AG04450 (cell line): Measurements from ENCODE around the gene PPARA. TPM values are rescaled to one million over a fixed set of nuclear protein-coding genes. Genes with fewer than 3 reads are reported as not detected.

Experiments used
- CTCF ChIA-PET: fragments of 300-600, 350-600 bp; formaldehyde crosslinking; extraction: SDS; loops from one replicate; lab custom pipeline; 2022; ENCODE audit warnings: antibody characterized with exemption, inconsistent platforms; lab: Charles Lee
- POLR2A ChIA-PET: fragments of 350-600 bp; formaldehyde crosslinking; extraction: SDS; loops from one replicate; lab custom pipeline; 2021; ENCODE audit warnings: antibody characterized with exemption, inconsistent platforms; lab: Yijun Ruan, JAX
- DNase-seq: peaks from one replicate; pipeline ENCODE4 v3.0.0-alpha.2; 2011; ENCODE audit warnings: low read depth, low spot score
- H3K27ac ChIP-seq: one replicate; pipeline ENCODE4 v1.5.1; 2012; ENCODE audit warnings: low read depth, low read length, control low read depth
- H3K27me3 ChIP-seq: one replicate; pipeline ENCODE4 v1.6.0; 2012; ENCODE audit warnings: low read length; ENCODE audit not compliant: control insufficient read depth, insufficient read depth
- H3K4me3 ChIP-seq: 2 replicates; pipeline ENCODE4 v1.5.1; 2011; ENCODE audit warnings: mild to moderate bottlenecking, low read depth, low read length, control low read depth
- H3K9me3 ChIP-seq: 2 replicates; pipeline ENCODE4 v1.5.1; 2012; ENCODE audit warnings: low read length; ENCODE audit not compliant: control insufficient read depth, insufficient read depth
- CTCF ChIP-seq: IDR thresholded peaks from 2 replicates; pipeline ENCODE4 v1.5.1; 2011; ENCODE audit warnings: low read depth, low read length, control low read depth, inconsistent platforms
- polyA plus RNA-seq: library from polyadenylated mRNA; depleted of rRNA; stranded (reverse); fragments of >200 nt; gene quantifications from 2 replicates; pipeline ENCODE4 v1.2.3, GENCODE V29; 2011

PPARA gene
- polyA plus RNA-seq, 1 experiment: 10.4 TPM

GRCh38 chr22:46162771-46163556 is 12.6 kb downstream of the PPARA start:
- Histone ChIP-seq H3K9me3 (no peaks in the 10 kb centered on the region), H3K4me3 (no peak overlapping the region), H3K27ac (no peak overlapping the region), H3K27me3 (no peaks in the 10 kb centered on the region)
- ChIA-PET POLR2A (no interaction called here), CTCF (no interaction called here)
- no peak for DNase-seq
- TF ChIP-seq CTCF: no peak

GRCh38 chr22:46163557-46163888 is 13.2 kb downstream of the PPARA start:
- Histone ChIP-seq H3K27me3 (no peaks in the 10 kb centered on the region), H3K27ac (no peak overlapping the region), H3K9me3 (no peaks in the 10 kb centered on the region), H3K4me3 (no peak overlapping the region)
- ChIA-PET POLR2A (no interaction called here), CTCF (no interaction called here)
- TF ChIP-seq CTCF: no peak
- no peak for DNase-seq

- CTCF ChIA-PET: no interaction called here
These were observed 15.7 kb downstream of the PPARA start for GRCh38 chr22:46165977-46166376.

GRCh38 chr22:46169628-46170027 is 19.3 kb downstream of the PPARA start:
- ChIA-PET POLR2A (no interaction called here), CTCF (interaction anchor here (1.0 kb wide), 1 partner anchor 164 kb away, joined by 3 read pairs; no protein-coding TSS in a partner anchor)
- no peak overlapping the region for H3K4me3 ChIP-seq
- peaks cover 4% of the 10 kb centered on the region; the same call in 1 of the 2 replicates for H3K9me3 ChIP-seq
- no peak for DNase-seq
- TF ChIP-seq CTCF: no peak
- no peak overlapping the region for H3K27ac ChIP-seq
- no peaks in the 10 kb centered on the region for H3K27me3 ChIP-seq

More at GRCh38 chr22:46165977-46166376, 15.7 kb downstream of the PPARA start:
- DNase-seq: no peak
- H3K27me3 ChIP-seq: no peaks in the 10 kb centered on the region
- POLR2A ChIA-PET: no interaction called here
- peaks cover 4% of the 10 kb centered on the region; the same call in 1 of the 2 replicates for H3K9me3 ChIP-seq
- no peak for TF ChIP-seq CTCF
- H3K4me3 ChIP-seq: no peak overlapping the region
- no peak overlapping the region for H3K27ac ChIP-seq

- no peak for TF ChIP-seq CTCF
- DNase-seq: no peak
- H3K9me3 ChIP-seq: peaks cover 4% of the 10 kb centered on the region; the same call in 1 of the 2 replicates
- ChIA-PET POLR2A (interaction anchor here (0.6 kb wide), 1 partner anchor 48 kb away, joined by 3 read pairs; no protein-coding TSS in a partner anchor), CTCF (no interaction called here)
- H3K4me3 ChIP-seq: no peak overlapping the region
- no peaks in the 10 kb centered on the region for H3K27me3 ChIP-seq
- H3K27ac ChIP-seq: no peak overlapping the region
These were observed 21.6 kb downstream of the PPARA start for GRCh38 chr22:46171940-46172339.
